CD14-positive monocyte (primary cell): ENCODE measurements around the gene CLSTN3. TPM values are rescaled to one million over a fixed set of nuclear protein-coding genes. Genes with fewer than 3 reads are reported as not detected.
A peak's percentile ranks its signal among the peaks of the same experiment; 100 is the strongest.

Experiments used
- DNase-seq, 3 donors: peaks; one replicate each; pipeline ENCODE4 v3.0.0-alpha.2; 2011 to 2022
- H2AFZ ChIP-seq: 2 replicates; pipeline ENCODE4 v1.6.0; 2012; ENCODE audit warnings: mild to moderate bottlenecking, low read depth, low read length, inconsistent platforms; ENCODE audit not compliant: insufficient read depth, poor library complexity, severe bottlenecking
- H3K27ac ChIP-seq, 2 donors: 1 replicate in 1 of 2; 2 replicates in 1 of 2; pipeline ENCODE4 v1.5.1; 2012 to 2013; ENCODE audit warnings: low read length in 2 of 2, control low read depth in 1 of 2, inconsistent platforms in 1 of 2, low read depth in 1 of 2, mild to moderate bottlenecking in 1 of 2
- H3K27me3 ChIP-seq, 2 donors: one replicate each; pipeline versions ENCODE4 v1.6.0 to v1.6.1; 2011 to 2013; ENCODE audit warnings: low read length in 2 of 2; ENCODE audit not compliant: control insufficient read depth in 2 of 2, insufficient read depth in 2 of 2
- H3K36me3 ChIP-seq, 2 donors: replicated peaks in 1 of 2; 1 replicate in 1 of 2; 2 replicates in 1 of 2; pipeline versions ENCODE4 v1.5.1 to v1.6.1; 2012 to 2013; ENCODE audit warnings: low read length in 2 of 2, control low read depth in 1 of 2, inconsistent platforms in 1 of 2, mild to moderate bottlenecking in 1 of 2; ENCODE audit not compliant: insufficient read depth in 2 of 2, control insufficient read depth in 1 of 2
- H3K4me1 ChIP-seq, 2 donors: 1 replicate in 1 of 2; 2 replicates in 1 of 2; pipeline versions ENCODE4 v1.5.1 to v1.6.1; 2012 to 2013; ENCODE audit warnings: low read length in 2 of 2, control low read depth in 1 of 2, inconsistent platforms in 1 of 2, mild to moderate bottlenecking in 1 of 2, moderate library complexity in 1 of 2; ENCODE audit not compliant: insufficient read depth in 2 of 2, control insufficient read depth in 1 of 2
- H3K4me2 ChIP-seq: replicated peaks from 2 replicates; pipeline ENCODE3; 2012; ENCODE audit warnings: low read length, moderate library complexity, mild to moderate bottlenecking; ENCODE audit not compliant: poor library complexity, severe bottlenecking; ENCODE audit errors: extremely low read depth
- H3K4me3 ChIP-seq, 3 experiments: fragments of 200-600 bp in 1 of 3; sonication (generic) in 1 of 3; replicated peaks in 1 of 3; 1 replicate in 2 of 3; 2 replicates in 1 of 3; pipeline ENCODE4 v1.5.1; 2011 to 2013; ENCODE audit warnings: low read length in 3 of 3, mild to moderate bottlenecking in 3 of 3, control low read depth in 2 of 3, low read depth in 2 of 3, inconsistent platforms in 1 of 3, moderate library complexity in 1 of 3
- H3K79me2 ChIP-seq: 2 replicates; pipeline ENCODE4 v1.6.0; 2012; ENCODE audit warnings: mild to moderate bottlenecking, control low read depth, inconsistent platforms, low read length, moderate library complexity; ENCODE audit not compliant: insufficient read depth
- H3K9ac ChIP-seq: 2 replicates; pipeline ENCODE4 v1.6.0; 2017; ENCODE audit warnings: low read length, mild to moderate bottlenecking; ENCODE audit not compliant: insufficient read depth, poor library complexity, severe bottlenecking
- H3K9me3 ChIP-seq, 2 donors: replicated peaks in 1 of 2; 1 replicate in 1 of 2; 2 replicates in 1 of 2; pipeline versions ENCODE4 v1.5.1 to v1.6.1; 2012 to 2013; ENCODE audit warnings: low read length in 2 of 2, control low read depth in 1 of 2; ENCODE audit not compliant: control insufficient read depth in 1 of 2, insufficient read depth in 1 of 2
- H4K20me1 ChIP-seq: 2 replicates; pipeline ENCODE4 v1.6.0; 2012; ENCODE audit warnings: mild to moderate bottlenecking, low read length, control low read depth, moderate library complexity; ENCODE audit not compliant: insufficient read depth
- H3K27ac Mint-ChIP-seq, 7 donors: one replicate each; pipeline ENCODE4 v1.8.0; 2020; ENCODE audit warnings: mild to moderate bottlenecking in 7 of 7, mixed read lengths in 7 of 7, moderate library complexity in 6 of 7, inconsistent platforms in 2 of 7
- H3K27me3 Mint-ChIP-seq, 3 donors: one replicate each; pipeline ENCODE4 v1.8.0; 2021 to 2022; ENCODE audit warnings: low read depth in 3 of 3, mild to moderate bottlenecking in 3 of 3, mixed read lengths in 3 of 3, moderate library complexity in 3 of 3, inconsistent platforms in 1 of 3
- H3K36me3 Mint-ChIP-seq, 2 donors: one replicate each; pipeline ENCODE4 v1.8.0; 2020; ENCODE audit warnings: mixed read lengths in 2 of 2, inconsistent platforms in 1 of 2, mild to moderate bottlenecking in 1 of 2
- H3K4me1 Mint-ChIP-seq: one replicate; pipeline ENCODE4 v1.8.0; 2020; ENCODE audit warnings: mild to moderate bottlenecking, mixed read lengths
- H3K4me3 Mint-ChIP-seq, 2 donors: one replicate each; pipeline ENCODE4 v1.8.0; 2020; ENCODE audit warnings: mild to moderate bottlenecking in 2 of 2, mixed read lengths in 2 of 2, moderate library complexity in 1 of 2
- H3K9me3 Mint-ChIP-seq, 7 donors: one replicate each; pipeline ENCODE4 v1.8.0; 2020 to 2022; ENCODE audit warnings: mixed read lengths in 7 of 7, mild to moderate bottlenecking in 6 of 7, moderate library complexity in 6 of 7, inconsistent platforms in 2 of 7
- WGBS: methylation state at CpG from one replicate; pipeline ENCODE4 v1.1.5; 2013; ENCODE audit warnings: missing lambda C conversion rate; ENCODE audit not compliant: insufficient coverage; 5-methylcytosine and 5-hydroxymethylcytosine counted together
- intact Hi-C, 2 donors: fragments of 100-400 bp; cut with micrococcal nuclease; formaldehyde crosslinking; loops; one replicate each; pipeline versions ENCODE4 v1.15.0 to v1.15.1; 2023
- polyA plus RNA-seq, 3 donors: library from polyadenylated mRNA; depleted of rRNA in 1 of 3; unstranded in 2 of 3; stranded (reverse) in 1 of 3; fragments of 300-500 nt in 2 of 3; fragments of >200 nt in 1 of 3; fragmentation: Illumina TruSeq in 2 of 3; gene quantifications; 1 replicate in 2 of 3; 2 replicates in 1 of 3; pipeline ENCODE4 v1.2.3, GENCODE V29; 2012 to 2021
- TF ChIP-seq, protein P1 (sequence below): fragments of 200-600 bp; IDR thresholded peaks from one replicate; pipeline ENCODE4 v1.8.0; 2022; ENCODE audit warnings: antibody characterized with exemption, mild to moderate bottlenecking

Gene CLSTN3
- polyA plus RNA-seq, 3 donors, result 13.7 TPM; not detected in 2

DNA sequence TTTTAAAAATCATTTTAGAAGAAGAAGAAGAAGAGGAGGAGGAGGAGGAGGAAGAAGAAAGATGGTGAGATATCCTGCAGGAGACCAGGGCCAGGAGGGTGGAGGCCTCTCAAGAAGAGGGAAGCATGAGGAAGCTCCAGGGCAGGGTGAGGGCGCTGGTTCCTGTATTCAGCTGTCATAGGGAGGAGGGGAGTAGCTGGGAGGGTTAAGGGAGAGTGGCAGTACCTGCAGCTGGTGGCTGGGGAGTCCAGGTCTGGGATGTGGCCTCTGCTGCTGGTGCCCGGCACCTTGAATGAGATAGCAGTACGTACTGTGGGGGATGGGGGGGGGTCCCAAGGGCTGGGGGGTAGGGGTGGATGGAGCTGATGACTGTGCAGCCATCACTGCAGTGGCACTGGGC, 11.3 kb upstream of the CLSTN3 start:
- Histone ChIP-seq H2AFZ (no peak overlapping the region), H4K20me1 (no peaks in the 10 kb centered on the region), H3K4me1 (peaks cover 4 to 8% of the 10 kb centered on the region in 2 donors), H3K9ac (no peak overlapping the region), H3K4me2 (no peak overlapping the region), H3K79me2 (no peaks in the 10 kb centered on the region), H3K36me3 (peaks cover 0 to 7% of the 10 kb centered on the region in 2 donors), H3K9me3 (no peaks in the 10 kb centered on the region), H3K27me3 (no peaks in the 10 kb centered on the region), H3K27ac (no peak overlapping the region), H3K4me3 (no peak overlapping the region)
- intact Hi-C loops, result loop anchor here in 1 of 2 donors (10.0 kb wide), 1 partner anchor 94 kb away; no protein-coding TSS in a partner anchor
- no peak overlapping the region for H3K4me3 Mint-ChIP-seq
- H3K36me3 Mint-ChIP-seq, result peaks cover 37 to 44% of the 10 kb centered on the region in 2 donors
- WGBS, result 27% methylated on average over 1 of the region's 3 CpGs
- H3K27ac Mint-ChIP-seq, result peak overlapping the region in 1 of 7 donors; percentile 6
- H3K9me3 Mint-ChIP-seq, result peaks cover 3 to 9% (median 6%) of the 10 kb centered on the region in 7 donors
- H3K27me3 Mint-ChIP-seq, result peaks cover 0 to 4% (median 1%) of the 10 kb centered on the region in 3 donors
- DNase-seq, result no peak
- peaks cover 12% of the 10 kb centered on the region for H3K4me1 Mint-ChIP-seq
- TF ChIP-seq, protein P1, sequence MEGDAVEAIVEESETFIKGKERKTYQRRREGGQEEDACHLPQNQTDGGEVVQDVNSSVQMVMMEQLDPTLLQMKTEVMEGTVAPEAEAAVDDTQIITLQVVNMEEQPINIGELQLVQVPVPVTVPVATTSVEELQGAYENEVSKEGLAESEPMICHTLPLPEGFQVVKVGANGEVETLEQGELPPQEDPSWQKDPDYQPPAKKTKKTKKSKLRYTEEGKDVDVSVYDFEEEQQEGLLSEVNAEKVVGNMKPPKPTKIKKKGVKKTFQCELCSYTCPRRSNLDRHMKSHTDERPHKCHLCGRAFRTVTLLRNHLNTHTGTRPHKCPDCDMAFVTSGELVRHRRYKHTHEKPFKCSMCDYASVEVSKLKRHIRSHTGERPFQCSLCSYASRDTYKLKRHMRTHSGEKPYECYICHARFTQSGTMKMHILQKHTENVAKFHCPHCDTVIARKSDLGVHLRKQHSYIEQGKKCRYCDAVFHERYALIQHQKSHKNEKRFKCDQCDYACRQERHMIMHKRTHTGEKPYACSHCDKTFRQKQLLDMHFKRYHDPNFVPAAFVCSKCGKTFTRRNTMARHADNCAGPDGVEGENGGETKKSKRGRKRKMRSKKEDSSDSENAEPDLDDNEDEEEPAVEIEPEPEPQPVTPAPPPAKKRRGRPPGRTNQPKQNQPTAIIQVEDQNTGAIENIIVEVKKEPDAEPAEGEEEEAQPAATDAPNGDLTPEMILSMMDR, result no peak

- Histone ChIP-seq H3K4me2 (no peak overlapping the region), H3K79me2 (no peaks in the 10 kb centered on the region), H3K27ac (no peak overlapping the region), H3K9me3 (no peaks in the 10 kb centered on the region), H3K27me3 (no peaks in the 10 kb centered on the region), H4K20me1 (no peaks in the 10 kb centered on the region), H3K36me3 (peaks cover 0 to 4% of the 10 kb centered on the region in 2 donors), H3K4me3 (no peak overlapping the region), H3K4me1 (peaks cover 4 to 8% of the 10 kb centered on the region in 2 donors), H2AFZ (no peak overlapping the region), H3K9ac (no peak overlapping the region)
- 94% methylated on average over 4 of the region's 5 CpGs for WGBS
- no peak for DNase-seq
- no peak overlapping the region for H3K4me3 Mint-ChIP-seq
- H3K27me3 Mint-ChIP-seq, result peaks cover 0 to 11% (median 1%) of the 10 kb centered on the region in 3 donors
- no peak overlapping the region for H3K27ac Mint-ChIP-seq
- H3K36me3 Mint-ChIP-seq, result peaks cover 25 to 33% of the 10 kb centered on the region in 2 donors
- H3K4me1 Mint-ChIP-seq, result peaks cover 12% of the 10 kb centered on the region
- H3K9me3 Mint-ChIP-seq, result peaks cover 3 to 9% (median 5%) of the 10 kb centered on the region in 7 donors
- intact Hi-C loops, result no loop called here
- TF ChIP-seq, protein P1, result no peak
Observed at GRCh38 chr12:7120166-7120565, 10.0 kb upstream of the CLSTN3 start.
